H9 (cell line): ENCODE data around the gene HAGH. TPM values are rescaled to one million over a fixed set of nuclear protein-coding genes. Genes with fewer than 3 reads are reported as not detected.

Experiments
- DNase-seq: peaks from one replicate; pipeline ENCODE4 v3.0.0-alpha.2; 2017
- H2AFZ ChIP-seq: one replicate; pipeline ENCODE4 v1.6.1; 2013; ENCODE audit warnings: mild to moderate bottlenecking, low read length, control low read depth, moderate library complexity
- H2AK5ac ChIP-seq: 2 replicates; pipeline ENCODE4 v1.6.1; 2013; ENCODE audit warnings: low read length, control low read depth, mixed read lengths; ENCODE audit not compliant: insufficient read length
- H2BK120ac ChIP-seq: one replicate; pipeline ENCODE4 v1.6.1; 2013; ENCODE audit warnings: low read depth, mild to moderate bottlenecking, low read length, control low read depth, inconsistent platforms; ENCODE audit not compliant: poor library complexity, severe bottlenecking
- H2BK12ac ChIP-seq: 2 replicates; pipeline ENCODE4 v1.6.1; 2013; ENCODE audit warnings: low read length, control low read depth, mixed read lengths, low read depth; ENCODE audit not compliant: insufficient read length
- H2BK15ac ChIP-seq: 2 replicates; pipeline ENCODE4 v1.6.1; 2013; ENCODE audit warnings: low read depth, low read length, control low read depth
- H2BK20ac ChIP-seq: one replicate; pipeline ENCODE4 v1.6.1; 2013; ENCODE audit warnings: low read depth, mild to moderate bottlenecking, low read length, control low read depth, inconsistent platforms; ENCODE audit not compliant: poor library complexity, severe bottlenecking
- H2BK5ac ChIP-seq: 2 replicates; pipeline ENCODE4 v1.6.1; 2013; ENCODE audit warnings: low read length, control low read depth, mixed read lengths; ENCODE audit not compliant: insufficient read length
- H3K14ac ChIP-seq: 2 replicates; pipeline ENCODE4 v1.6.1; 2013; ENCODE audit warnings: low read length, control low read depth; ENCODE audit not compliant: insufficient read depth
- H3K18ac ChIP-seq: 2 replicates; pipeline ENCODE4 v1.6.1; 2013; ENCODE audit warnings: low read depth, mild to moderate bottlenecking, mixed read lengths, low read length, control low read depth; ENCODE audit not compliant: insufficient read length
- H3K23ac ChIP-seq: 2 replicates; pipeline ENCODE4 v1.6.1; 2013; ENCODE audit warnings: low read length, control low read depth, mixed read lengths, low read depth; ENCODE audit not compliant: insufficient read length
- H3K23me2 ChIP-seq: 2 replicates; pipeline ENCODE4 v1.6.1; 2013; ENCODE audit warnings: low read depth, mild to moderate bottlenecking, mixed read lengths, low read length, control low read depth; ENCODE audit not compliant: insufficient read length, poor library complexity, severe bottlenecking
- H3K27ac ChIP-seq: 2 replicates; pipeline ENCODE4 v1.5.1; 2013; ENCODE audit warnings: low read length, control low read depth, mixed read lengths, low read depth; ENCODE audit not compliant: insufficient read length
- H3K27me3 ChIP-seq: 2 replicates; pipeline ENCODE4 v1.6.1; 2013; ENCODE audit warnings: low read length, control low read depth, inconsistent platforms; ENCODE audit not compliant: insufficient read depth
- H3K4ac ChIP-seq: 2 replicates; pipeline ENCODE4 v1.6.1; 2013; ENCODE audit warnings: low read depth, mild to moderate bottlenecking, control low read depth, inconsistent platforms, low read length, moderate library complexity
- H3K4me1 ChIP-seq: 2 replicates; pipeline ENCODE4 v1.6.1; 2013; ENCODE audit warnings: low read length, control low read depth, inconsistent platforms; ENCODE audit not compliant: insufficient read depth
- H3K4me2 ChIP-seq: 2 replicates; pipeline ENCODE4 v1.6.1; 2013; ENCODE audit warnings: low read length, control low read depth, mixed read lengths; ENCODE audit not compliant: insufficient read length, insufficient read depth
- H3K56ac ChIP-seq: 2 replicates; pipeline ENCODE4 v1.6.1; 2013; ENCODE audit warnings: low read depth, mild to moderate bottlenecking, mixed read lengths, low read length, control low read depth; ENCODE audit not compliant: insufficient read length
- H3K79me1 ChIP-seq: 2 replicates; pipeline ENCODE4 v1.6.1; 2013; ENCODE audit warnings: low read depth, mild to moderate bottlenecking, moderate library complexity, low read length, control low read depth, inconsistent platforms; ENCODE audit not compliant: insufficient read depth, poor library complexity, severe bottlenecking
- H3K79me2 ChIP-seq: 2 replicates; pipeline ENCODE4 v1.6.1; 2013; ENCODE audit warnings: low read length, control low read depth, inconsistent platforms; ENCODE audit not compliant: insufficient read depth
- H3K9ac ChIP-seq: 2 replicates; pipeline ENCODE4 v1.6.1; 2013; ENCODE audit warnings: low read length, control low read depth, mixed read lengths; ENCODE audit not compliant: insufficient read length; ENCODE audit errors: extremely low read depth
- H3K9me3 ChIP-seq: one replicate; pipeline ENCODE4 v1.6.1; 2013; ENCODE audit warnings: low read depth, low read length, inconsistent platforms; ENCODE audit not compliant: control insufficient read depth
- H3T11ph ChIP-seq: one replicate; pipeline ENCODE4 v1.6.1; 2013; ENCODE audit warnings: mild to moderate bottlenecking, low read length, control low read depth, inconsistent platforms
- H4K20me1 ChIP-seq: one replicate; pipeline ENCODE4 v1.6.1; 2013; ENCODE audit not compliant: control insufficient read depth, insufficient read length, insufficient read depth
- H4K5ac ChIP-seq: 2 replicates; pipeline ENCODE4 v1.6.1; 2013; ENCODE audit warnings: low read depth, mild to moderate bottlenecking, mixed read lengths, low read length, control low read depth; ENCODE audit not compliant: insufficient read length
- H4K8ac ChIP-seq: replicated peaks from 2 replicates; pipeline ENCODE4 v1.6.1; 2013; ENCODE audit warnings: low read length, control low read depth, mixed read lengths, low read depth; ENCODE audit not compliant: insufficient read length
- H4K91ac ChIP-seq: 2 replicates; pipeline ENCODE4 v1.6.1; 2013; ENCODE audit warnings: low read depth, mild to moderate bottlenecking, moderate library complexity, mixed read lengths, low read length, control low read depth; ENCODE audit not compliant: insufficient read length
- H3K27ac Mint-ChIP-seq, 3 experiments: 2 replicates in 2 of 3; 3 replicates in 1 of 3; pipeline ENCODE4 v1.8.0; 2020 to 2021; ENCODE audit warnings: mixed read lengths in 3 of 3, mild to moderate bottlenecking in 1 of 3, moderate library complexity in 1 of 3
- H3K27me3 Mint-ChIP-seq: 2 replicates; pipeline ENCODE4 v1.8.0; 2021; ENCODE audit warnings: low read depth, mild to moderate bottlenecking, moderate library complexity, mixed read lengths
- H3K36me3 Mint-ChIP-seq, 3 experiments: 2 replicates in 2 of 3; 3 replicates in 1 of 3; pipeline ENCODE4 v1.8.0; 2020 to 2021; ENCODE audit warnings: low read depth in 3 of 3, mixed read lengths in 3 of 3; ENCODE audit not compliant: insufficient read depth in 1 of 3
- H3K4me1 Mint-ChIP-seq, 2 experiments: 2 replicates each; pipeline ENCODE4 v1.8.0; 2020; ENCODE audit warnings: mixed read lengths in 2 of 2
- H3K4me3 Mint-ChIP-seq, 2 experiments: 2 replicates in 1 of 2; 3 replicates in 1 of 2; pipeline ENCODE4 v1.8.0; 2020 to 2021; ENCODE audit warnings: mild to moderate bottlenecking in 2 of 2, mixed read lengths in 2 of 2, moderate library complexity in 1 of 2
- H3K9me3 Mint-ChIP-seq, 2 experiments: 2 replicates in 1 of 2; 3 replicates in 1 of 2; pipeline ENCODE4 v1.8.0; 2020; ENCODE audit warnings: mild to moderate bottlenecking in 2 of 2, mixed read lengths in 2 of 2, moderate library complexity in 1 of 2
- WGBS: extraction: QIAGEN DNeasy Blood & Tissue Kit; methylation state at CpG from one replicate; pipeline ENCODE4 v1.1.7; 2013; ENCODE audit warnings: missing lambda C conversion rate, low lambda C conversion rate, mixed read lengths; ENCODE audit not compliant: insufficient read length; ENCODE audit errors: extremely low coverage; 5-methylcytosine and 5-hydroxymethylcytosine counted together
- total RNA-seq: library from RNA; stranded (reverse); gene quantifications from 2 replicates; pipeline ENCODE4 v1.2.1, GENCODE V29; 2021
- TF ChIP-seq, protein P1 (sequence below): fragments of 200-600 bp; sonication (generic); conservative IDR thresholded peaks from 3 replicates; pipeline ENCODE4 v1.8.0; 2021; ENCODE audit warnings: antibody characterized with exemption, mild to moderate bottlenecking

Gene HAGH
- total RNA-seq, 1 experiment from 2014 or later = 30.0 TPM

GRCh38 chr16:1775006-1775845 lies 51.4 kb downstream of the HAGH start:
- no peak overlapping the region for H3K14ac ChIP-seq
- no peaks in the 10 kb centered on the region for H3K27me3 ChIP-seq
- H2BK15ac ChIP-seq = no peak overlapping the region
- H4K91ac ChIP-seq = no peak overlapping the region
- no peak overlapping the region for H3K9ac ChIP-seq
- no peak for DNase-seq
- no peak overlapping the region for H3K4me2 ChIP-seq
- no peak overlapping the region for H2AFZ ChIP-seq
- no peak overlapping the region for H3K4ac ChIP-seq
- no peak overlapping the region for H2BK120ac ChIP-seq
- H3K23me2 ChIP-seq = peaks cover 9% of the 10 kb centered on the region
- Mint-ChIP-seq H3K27ac (no peak overlapping the region), H3K36me3 (peaks cover 9 to 41% (median 17%) of the 10 kb centered on the region in 3 experiments; a peak in 6 of 7 replicates), H3K9me3 (no peaks in the 10 kb centered on the region), H3K27me3 (no peaks in the 10 kb centered on the region; the same call in 1 of the 2 replicates), H3K4me3 (peak overlapping the region; percentile 32 to 35; a peak in 2 of 5 replicates), H3K4me1 (peaks cover under 1 to 15% of the 10 kb centered on the region in 2 experiments)
- H3K27ac ChIP-seq = no peak overlapping the region
- H2BK20ac ChIP-seq = no peak overlapping the region
- H3K56ac ChIP-seq = no peak overlapping the region
- H3K18ac ChIP-seq = no peak overlapping the region
- H4K8ac ChIP-seq = no peak overlapping the region
- peaks cover 5% of the 10 kb centered on the region for H3K79me1 ChIP-seq
- no peaks in the 10 kb centered on the region; the same call in 1 of the 2 replicates for H3K79me2 ChIP-seq
- no CpG with 5 or more reads among the region's 30 CpGs for WGBS
- H3T11ph ChIP-seq = no peak overlapping the region
- no peak overlapping the region for H4K5ac ChIP-seq
- H2BK5ac ChIP-seq = no peak overlapping the region
- H2BK12ac ChIP-seq = no peak overlapping the region
- H3K23ac ChIP-seq = no peak overlapping the region
- no peaks in the 10 kb centered on the region for H4K20me1 ChIP-seq
- H2AK5ac ChIP-seq = no peak overlapping the region
- no peaks in the 10 kb centered on the region for H3K4me1 ChIP-seq
- TF ChIP-seq, protein P1, sequence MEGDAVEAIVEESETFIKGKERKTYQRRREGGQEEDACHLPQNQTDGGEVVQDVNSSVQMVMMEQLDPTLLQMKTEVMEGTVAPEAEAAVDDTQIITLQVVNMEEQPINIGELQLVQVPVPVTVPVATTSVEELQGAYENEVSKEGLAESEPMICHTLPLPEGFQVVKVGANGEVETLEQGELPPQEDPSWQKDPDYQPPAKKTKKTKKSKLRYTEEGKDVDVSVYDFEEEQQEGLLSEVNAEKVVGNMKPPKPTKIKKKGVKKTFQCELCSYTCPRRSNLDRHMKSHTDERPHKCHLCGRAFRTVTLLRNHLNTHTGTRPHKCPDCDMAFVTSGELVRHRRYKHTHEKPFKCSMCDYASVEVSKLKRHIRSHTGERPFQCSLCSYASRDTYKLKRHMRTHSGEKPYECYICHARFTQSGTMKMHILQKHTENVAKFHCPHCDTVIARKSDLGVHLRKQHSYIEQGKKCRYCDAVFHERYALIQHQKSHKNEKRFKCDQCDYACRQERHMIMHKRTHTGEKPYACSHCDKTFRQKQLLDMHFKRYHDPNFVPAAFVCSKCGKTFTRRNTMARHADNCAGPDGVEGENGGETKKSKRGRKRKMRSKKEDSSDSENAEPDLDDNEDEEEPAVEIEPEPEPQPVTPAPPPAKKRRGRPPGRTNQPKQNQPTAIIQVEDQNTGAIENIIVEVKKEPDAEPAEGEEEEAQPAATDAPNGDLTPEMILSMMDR = no peak
- no peaks in the 10 kb centered on the region for H3K9me3 ChIP-seq
